HG03139 (cell line): Measurements from ENCODE around the gene GRIP2.

Experiments used
- ATAC-seq: cut with Tn5 transposase; IDR thresholded peaks from one replicate; pipeline ENCODE4 v1.9.1; 2021; ENCODE audit not compliant: unreplicated experiment

GRIP2 gene

DNA sequence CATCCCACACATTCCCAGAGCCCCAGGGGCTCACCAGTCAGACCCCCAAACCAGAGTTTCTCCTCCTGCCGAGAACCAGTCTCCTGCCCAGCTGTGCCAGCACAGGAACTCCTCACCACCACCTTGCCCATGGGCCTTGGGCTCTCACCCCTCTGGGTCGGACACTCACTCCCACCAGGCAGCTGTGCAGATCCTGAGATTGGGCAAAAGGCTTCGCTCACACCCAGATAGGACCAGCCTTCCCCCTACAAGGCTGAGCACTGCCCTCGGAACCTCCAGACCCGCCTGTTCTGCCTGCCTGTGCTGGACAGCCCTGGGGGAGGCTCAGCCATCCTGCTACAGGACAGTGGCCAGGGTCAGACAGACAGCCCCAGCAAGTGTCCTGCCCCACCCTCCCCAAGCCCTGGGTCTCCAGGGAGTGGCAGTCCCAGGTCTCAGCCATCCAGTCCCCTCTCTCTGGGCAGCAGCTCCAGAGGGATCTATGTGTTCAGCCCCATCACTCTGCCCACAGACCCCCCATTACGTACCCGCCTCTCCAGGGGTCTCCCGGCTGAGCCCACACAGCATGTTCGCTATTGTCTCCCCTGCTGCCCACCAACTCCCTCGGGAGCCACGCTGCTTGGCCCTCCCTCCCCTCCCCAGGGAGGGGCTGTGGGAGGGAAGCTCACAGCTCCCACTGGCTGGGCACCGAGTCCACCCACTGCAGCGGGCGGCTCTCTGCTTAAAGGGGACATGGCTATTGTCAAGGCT lies at the start of gene GRIP2:
GRIP2 (minus strand) TSS at position 601 of the 750 bp plus-strand sequence; CDS start at position 567, 34 bp downstream.
- no peak for ATAC-seq

DNA sequence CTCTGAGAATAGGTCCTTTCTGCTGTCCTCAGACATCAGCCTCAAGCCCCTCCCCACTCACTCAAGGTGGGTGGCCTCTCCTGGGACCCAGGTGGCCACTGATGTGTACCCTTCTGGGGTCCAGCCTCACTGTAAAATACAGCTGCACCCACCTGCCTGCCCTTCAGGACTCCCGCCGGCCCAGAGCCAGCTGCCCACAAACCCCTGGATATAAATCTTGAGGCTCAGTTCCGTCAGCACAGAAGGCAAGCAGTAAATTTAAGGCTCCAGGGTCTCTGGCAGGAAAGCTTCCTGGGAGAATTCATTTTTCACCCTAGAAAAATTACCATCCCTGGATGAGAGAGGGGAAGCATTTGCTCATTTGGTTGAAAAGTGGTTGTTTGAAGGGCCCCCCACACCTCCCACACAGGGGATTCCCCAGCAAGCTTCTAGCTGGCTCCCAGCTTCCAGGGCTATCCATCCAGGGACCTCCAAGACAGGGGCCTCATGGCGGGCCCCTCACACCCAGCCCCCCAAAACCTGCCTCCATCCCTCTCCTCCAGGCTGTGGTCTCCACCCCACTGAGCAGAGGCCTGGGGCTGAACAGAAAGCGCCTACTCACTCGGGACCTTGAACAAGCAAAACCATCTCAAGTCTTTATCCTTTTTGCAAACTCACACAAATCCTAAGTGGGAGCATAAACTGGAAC lies 48.4 kb upstream of the GRIP2 start:
- no peak for ATAC-seq

DNA sequence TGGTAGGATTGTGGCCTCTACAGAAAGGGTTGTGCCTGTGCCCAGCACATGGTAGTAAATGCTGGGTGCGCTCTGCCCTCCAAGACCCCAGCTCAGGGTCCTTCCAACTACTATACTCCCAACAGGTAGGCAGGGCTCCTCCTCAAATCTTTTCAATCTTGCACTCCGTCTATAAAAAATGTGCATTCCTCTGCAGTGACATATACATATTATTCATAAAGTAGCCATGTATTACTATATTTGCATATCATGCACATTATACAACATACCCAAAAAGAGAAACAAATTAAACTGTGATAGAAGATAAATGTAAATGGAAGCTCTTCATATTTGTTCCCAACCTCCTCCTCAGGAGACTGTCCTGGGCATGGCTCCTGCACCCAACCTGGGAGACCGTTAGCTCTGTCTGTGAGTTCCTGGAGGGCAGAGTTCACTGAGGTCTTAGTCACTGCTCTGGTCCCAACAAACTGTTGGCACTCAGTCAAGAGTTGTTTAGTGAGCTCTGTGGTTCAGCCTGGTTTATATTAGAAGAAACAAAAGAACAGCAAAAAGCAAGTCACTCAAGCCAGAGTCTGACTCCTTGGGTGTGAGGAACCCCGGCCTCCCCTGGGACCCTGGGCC lies 47.7 kb upstream of the GRIP2 start:
- no peak for ATAC-seq

DNA sequence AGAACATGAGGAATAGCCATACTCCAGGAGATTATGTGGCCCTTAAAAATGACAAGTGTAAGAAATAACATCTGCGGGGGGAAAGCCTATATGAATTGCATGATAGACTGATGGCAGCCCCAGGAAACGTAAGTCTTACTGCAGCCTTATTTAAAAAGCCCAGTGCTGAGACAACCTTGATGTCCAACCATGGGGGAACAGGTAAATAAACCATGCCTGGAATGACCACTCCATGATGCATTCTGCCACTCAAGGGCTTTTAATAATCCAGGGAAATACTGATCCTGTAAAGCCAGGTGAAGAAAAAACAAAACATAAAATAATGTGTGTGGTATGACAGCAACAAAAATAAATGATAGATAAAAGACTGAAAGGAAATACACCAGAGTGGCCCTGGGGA lies 46.5 kb upstream of the GRIP2 start:
- no peak for ATAC-seq

DNA sequence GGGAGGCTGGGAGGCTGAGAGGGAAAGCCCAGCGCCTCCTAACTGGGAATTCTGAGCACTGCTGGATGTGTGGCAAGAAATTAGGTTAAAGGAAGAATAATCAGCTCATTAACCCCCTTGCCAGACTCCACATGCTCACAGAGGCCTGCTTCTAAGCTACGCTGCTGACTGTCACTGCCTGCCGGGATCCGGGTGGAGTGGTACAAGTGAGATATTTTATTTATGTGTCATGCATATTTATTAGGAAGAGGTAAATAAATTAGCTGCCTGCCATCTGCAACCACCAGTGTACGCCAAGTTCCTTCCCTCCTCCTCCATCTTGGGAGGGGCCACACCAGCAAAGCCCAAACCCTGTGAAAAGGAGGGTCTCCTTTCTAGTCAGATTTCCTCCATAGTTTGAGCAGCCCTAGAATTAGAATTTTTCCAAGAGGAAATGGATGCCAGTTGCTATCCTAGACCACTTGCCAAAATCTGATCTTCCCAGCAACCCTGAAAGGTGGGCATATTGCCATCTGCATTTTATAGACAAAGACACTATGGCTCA lies 43.5 kb upstream of the GRIP2 start:
- ATAC-seq: no peak

DNA sequence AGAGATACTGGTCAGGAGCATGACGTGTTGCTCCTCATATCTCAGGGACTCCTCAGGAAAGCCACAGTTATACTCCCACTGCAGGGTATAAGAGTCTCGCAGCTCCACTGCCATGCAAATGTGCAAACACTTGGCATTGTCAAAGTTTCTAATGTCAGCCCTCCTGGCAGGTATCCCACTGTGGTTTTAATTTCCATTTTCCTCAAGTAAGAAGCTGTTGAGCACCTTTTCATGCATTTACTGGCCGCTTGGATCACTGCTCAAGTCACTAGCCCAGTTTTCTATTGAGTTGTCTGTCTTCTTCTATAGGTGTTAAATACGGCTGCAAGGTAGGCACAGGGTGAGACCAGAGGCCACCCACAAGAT lies 41.9 kb upstream of the GRIP2 start:
- ATAC-seq: no peak

DNA sequence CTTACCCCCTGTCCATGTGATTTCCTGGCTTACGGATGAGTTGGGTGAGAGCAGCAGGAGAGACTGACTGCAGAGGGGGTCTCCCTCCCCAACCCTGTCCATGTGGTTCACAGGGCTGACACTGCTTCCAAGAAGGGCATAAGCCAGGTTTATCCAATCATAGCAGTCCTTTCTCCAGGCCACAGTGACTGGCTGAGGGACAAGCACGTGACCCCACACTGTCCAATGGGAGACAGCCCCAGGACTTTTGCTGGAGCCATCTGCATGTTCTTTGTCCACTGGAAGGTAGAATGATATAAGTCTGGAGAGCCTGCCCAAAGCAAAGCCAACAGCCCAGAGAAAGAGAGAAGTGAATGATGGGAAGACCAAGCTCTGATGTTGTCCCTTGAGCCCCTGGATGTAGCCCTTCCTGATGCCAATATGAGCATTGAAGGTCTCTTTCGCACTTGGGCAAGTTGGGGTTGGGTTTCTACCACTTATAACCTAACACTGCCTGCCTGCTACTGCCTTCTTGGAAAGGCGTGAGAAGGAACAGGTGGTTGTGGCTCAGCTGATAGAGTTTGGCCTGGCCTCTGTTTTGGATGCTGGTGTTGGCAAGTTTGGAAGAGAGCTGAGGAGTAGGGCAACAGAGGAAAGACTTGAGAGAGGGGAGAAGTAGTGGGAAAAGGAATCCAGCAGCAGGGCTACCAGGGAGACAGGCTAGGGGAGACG lies 41.3 kb upstream of the GRIP2 start:
- no peak for ATAC-seq

DNA sequence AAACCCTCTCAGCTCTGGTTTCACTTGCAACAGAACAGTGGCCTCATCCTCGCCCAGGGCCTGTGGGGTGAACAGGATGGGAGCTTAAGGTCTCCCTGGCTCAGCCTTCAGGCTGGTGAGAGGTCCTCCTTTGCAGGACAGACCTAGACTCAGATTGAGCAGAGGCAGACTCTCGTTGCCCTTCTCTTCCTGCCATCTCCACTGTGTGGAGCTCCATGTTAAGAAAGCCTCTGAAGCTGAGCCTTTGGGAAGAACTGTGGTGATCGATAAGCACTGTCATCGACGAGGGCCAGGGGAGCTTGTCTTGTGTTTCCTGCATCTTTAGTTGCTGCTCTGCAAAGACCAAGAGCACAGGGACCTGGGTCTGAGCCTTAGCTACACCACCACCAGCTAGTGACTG lies 37.8 kb upstream of the GRIP2 start:
- ATAC-seq: no peak

DNA sequence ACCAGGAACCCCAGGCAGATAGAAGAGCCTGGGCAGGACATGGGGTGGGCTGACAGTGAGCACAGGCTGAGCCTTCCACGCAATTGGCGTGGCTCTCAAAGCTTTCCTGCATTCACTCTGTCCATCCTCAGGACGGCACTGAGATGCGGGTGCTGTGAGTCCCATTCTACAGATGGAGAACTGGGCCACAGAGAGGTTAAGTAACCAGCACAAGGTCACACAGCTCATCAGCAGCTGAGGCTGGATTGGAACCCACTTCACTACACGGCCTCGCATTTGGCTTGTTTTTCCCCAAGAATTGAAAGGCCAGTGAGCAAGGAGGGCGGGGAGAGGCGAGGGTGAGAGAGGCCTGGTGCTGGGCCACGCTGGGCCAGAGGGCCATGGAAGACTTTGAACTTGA lies 36.0 kb upstream of the GRIP2 start:
- ATAC-seq: no peak

DNA sequence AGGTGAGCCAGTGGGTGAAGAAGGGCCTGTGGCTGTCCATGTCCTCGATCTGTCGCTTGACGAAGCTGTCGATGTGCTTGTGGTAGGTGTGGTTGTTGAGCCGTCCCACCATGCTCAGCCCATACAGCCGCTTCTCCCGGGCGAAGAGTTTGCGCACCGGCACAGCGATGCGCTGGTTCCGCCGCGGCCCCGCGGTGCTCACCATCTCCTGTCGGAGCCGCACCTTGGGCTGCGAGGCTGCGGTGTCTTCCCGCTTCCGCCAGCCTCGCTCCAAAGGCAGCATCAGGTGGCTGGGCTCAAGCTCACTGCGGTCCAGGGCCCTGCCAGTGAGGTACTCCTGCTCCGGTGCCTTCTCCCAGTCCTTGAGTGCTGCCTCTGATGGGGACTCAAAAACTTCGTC lies 34.0 kb upstream of the GRIP2 start:
- no peak for ATAC-seq

DNA sequence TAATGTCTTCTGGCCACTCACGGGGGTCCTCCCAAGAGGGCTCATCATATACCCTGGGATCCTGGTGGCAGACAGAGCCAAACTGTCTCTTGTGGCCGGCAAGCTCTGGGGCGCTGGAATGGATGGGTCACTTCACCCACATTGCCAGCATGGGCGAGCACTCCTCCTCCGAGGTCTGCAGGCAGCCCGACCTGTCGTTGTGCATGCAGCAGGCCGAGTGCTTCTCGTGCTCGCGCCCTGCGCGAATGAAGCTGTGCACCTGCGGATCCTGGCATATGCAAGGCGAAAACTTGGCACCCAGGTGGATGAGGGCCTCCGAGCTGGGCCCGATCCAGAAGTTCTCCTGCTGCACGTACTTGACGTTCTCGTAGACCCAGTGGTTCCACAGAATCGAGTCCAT lies 33.6 kb upstream of the GRIP2 start:
- ATAC-seq: no peak

DNA sequence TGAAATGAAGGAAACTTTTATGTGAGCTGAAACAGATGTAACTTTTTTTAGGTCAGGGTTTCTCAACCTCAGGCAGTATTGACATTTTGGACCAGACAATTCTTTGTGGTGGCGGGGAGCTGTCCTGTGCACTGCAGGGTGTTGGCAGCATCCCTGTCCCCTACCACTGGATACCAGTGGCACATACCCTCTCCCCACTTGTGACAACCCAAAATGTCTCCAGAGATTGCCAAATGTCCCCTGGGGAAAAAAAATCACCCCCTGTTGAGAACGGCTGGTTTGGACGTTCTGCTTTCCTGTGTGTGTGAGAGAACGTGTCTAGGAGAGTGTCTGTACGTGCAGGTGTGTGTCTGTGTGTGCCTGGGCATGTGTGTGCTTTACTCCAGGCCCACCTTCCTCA lies 30.7 kb upstream of the GRIP2 start:
- ATAC-seq: no peak

DNA sequence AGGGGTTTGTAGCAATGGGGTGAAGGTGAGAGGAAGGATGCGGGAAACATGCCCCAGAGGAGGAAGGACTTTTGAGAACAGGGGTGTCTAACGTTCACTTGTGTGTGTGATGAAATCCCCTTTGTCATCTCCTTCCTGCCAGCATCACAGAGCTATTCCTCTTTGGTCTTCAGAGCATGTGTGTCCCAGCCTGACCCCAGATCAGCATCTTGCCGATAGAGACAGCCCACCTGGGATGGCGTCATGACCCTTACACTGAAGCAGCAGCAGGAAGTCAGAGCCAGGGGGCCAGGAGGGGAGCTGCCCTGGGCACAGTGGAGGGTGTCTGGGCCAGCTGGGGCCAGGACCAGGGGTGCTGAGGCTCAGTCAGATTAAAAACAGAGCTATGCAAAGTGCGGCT lies 29.9 kb upstream of the GRIP2 start:
- ATAC-seq: no peak

DNA sequence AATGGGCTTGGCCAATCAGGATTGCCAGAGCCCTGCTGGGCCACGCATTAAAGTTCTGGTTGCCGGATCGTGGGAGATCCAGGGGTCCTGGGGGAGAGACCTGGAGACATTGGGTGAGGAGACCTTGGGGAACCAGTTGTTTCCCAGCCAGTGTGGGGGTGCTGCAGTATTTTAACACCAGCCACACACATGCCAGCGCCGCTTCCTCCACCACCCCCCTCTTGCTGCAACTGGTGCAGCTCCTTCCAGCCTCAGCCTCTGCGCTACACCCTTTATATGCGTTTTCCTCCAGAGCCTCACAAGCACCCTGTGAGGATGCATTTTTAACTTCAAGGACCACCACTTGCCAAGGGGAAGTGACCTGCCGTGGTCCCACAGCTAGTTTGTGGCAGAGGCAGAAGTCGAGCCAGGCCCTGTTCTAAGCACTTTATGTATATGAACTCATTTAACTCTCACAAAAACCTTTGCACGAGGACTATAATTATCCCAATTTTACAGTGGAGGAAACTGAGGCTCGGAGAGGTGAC lies 29.4 kb upstream of the GRIP2 start:
- ATAC-seq: no peak

DNA sequence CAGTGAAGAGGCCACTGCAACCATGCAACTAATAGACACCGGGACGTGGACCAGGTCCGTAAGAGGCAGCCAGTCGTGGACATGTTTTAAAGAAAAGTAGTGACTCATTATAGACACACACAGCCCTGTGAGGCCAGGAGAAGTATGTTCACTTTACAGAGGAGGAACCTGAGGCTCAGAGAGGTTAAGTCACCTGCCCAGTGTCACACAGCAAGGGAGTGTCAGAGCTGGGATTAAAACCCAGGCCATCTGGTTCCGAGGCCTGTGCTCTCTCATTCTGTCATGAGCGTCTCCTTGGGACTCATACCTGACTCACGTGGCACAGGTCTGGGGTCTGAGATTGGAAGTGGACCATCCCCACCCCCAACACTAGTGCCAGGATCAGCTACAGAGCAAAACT lies 28.1 kb upstream of the GRIP2 start:
- no peak for ATAC-seq

DNA sequence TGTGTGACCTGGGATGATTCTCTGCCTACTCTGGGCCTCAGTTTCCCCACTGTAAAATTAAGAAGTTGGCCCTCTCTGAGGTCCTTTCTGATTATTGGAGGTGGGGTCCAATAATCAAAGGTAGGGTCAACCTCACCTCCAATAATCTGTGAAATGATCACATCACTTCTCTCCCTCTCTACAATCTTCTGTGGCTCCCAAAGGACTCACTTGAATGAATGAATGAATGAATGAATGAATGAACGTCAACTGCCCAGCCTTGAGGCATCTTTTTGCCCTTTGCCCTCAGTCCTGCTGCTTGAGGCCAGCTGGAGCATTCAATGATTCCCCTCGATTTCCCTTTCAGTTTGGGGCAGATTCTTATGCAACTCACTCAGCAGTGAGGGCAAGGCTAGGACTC lies 26.7 kb upstream of the GRIP2 start:
- no peak for ATAC-seq

DNA sequence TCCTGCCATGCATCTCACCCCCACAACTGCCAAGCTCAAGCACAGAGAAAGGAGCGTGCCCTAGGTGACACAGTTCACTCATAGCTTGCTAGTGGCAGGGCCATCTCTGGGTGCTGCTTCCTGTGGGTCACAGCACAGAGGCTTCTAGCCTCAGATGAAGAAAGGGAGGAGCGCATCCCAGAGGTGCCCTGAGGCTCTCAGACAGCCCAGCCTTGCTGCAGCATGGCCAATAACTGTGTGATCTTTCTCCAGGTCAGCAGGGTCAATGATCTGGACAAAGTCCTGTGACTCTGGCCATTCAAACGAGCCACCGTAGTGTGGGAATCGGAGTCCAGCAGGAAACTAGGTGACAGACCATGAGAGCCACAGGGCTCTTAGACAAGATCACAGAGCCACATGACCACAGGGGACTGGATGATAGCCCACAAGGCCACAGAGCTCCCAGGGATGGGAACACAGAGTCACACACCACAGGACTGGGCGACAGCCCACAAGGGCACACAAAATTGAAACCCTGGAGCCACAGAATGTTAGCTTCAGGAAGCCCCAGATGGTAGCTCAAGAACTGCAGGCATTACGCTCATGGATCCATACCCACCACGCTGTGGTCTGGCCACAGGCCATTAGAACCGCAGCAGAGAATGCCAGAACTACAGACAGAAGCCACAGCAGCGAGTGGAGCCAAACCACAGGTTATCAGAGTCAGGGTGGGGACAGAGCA lies 25.9 kb upstream of the GRIP2 start:
- no peak for ATAC-seq

DNA sequence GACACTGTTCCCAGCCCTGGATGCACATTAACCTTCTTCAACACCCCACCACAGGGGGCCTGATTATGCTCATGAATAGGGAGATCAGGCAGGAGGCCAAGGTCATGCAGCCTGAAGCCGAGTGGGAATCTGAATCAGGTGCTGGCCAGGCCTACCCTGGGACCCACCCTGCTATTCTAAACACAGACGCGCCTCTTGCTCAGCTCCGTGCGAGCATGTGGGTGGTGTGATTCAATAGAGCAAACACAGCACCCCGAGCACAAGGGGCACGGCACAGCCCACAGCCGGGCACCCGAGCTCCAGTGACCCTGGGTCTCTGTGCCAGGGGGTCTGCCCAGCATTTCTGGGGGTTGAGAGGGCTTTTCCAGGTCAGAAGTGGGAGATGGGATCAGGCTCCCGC lies 24.6 kb upstream of the GRIP2 start:
- ATAC-seq: no peak

DNA sequence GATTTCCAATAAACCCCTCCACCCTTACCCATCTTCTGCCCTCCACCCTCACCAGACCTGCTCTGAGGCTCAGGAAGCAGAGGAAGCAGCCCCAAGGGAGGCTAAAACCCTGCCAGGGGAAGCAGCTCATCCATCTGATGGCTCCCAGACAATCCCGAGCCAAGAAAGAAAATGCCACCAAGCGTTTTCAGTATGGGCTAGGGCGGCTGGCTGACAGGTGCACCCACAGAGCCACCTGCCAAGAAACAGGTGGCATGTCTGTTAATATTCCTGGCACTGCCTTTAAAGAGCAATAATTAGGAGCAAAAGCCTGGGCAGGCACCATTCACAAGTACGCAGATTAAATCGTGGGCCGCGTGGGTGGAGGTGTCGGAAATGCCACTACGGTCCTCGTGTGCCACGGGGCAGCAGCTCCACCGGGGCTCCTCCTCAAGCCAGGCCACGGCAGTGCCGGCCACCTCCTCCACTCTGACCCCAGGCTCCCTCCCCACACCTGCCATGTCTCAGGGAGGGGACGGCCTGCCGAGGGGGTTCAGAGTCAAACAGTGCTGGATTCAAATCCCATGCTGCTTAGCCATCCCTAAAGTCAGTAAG lies 23.9 kb upstream of the GRIP2 start:
- ATAC-seq: no peak
